Inflammatory macrophage treated with lipopolysaccharide for 1 hour (primary cell): ENCODE results near the gene CNTFR.
"Not testable (repeated sequence)": the region's sequence is repeated elsewhere in the genome, so short reads cannot be mapped to it uniquely, and the experiment has no call there.

Source experiments
- DNase-seq, 2 donors: peaks; one replicate each; pipeline ENCODE4 v3.0.0-alpha.2; 2020 to 2022

Gene CNTFR

GRCh38 chr9:34554211-34555001, 35.1 kb downstream of the CNTFR start:
- DNase-seq: no peak

GRCh38 chr9:34553511-34554021, 36.0 kb downstream of the CNTFR start:
- DNase-seq: no peak

GRCh38 chr9:34552986-34553385, 36.5 kb downstream of the CNTFR start:
- DNase-seq: no peak

GRCh38 chr9:34552606-34552981, 36.9 kb downstream of the CNTFR start:
- no peak for DNase-seq

GRCh38 chr9:34551751-34552605, 37.5 kb downstream of the CNTFR start:
- DNase-seq: no peak

GRCh38 chr9:34550681-34551270, 38.7 kb downstream of the CNTFR start:
- DNase-seq: no peak

- no peak for DNase-seq
Observed at GRCh38 chr9:34550016-34550680, 39.4 kb downstream of the CNTFR start.

GRCh38 chr9:34549407-34549732, 40.2 kb downstream of the CNTFR start:
- no peak for DNase-seq

GRCh38 chr9:34547960-34548611, 41.4 kb downstream of the CNTFR start:
- peak; percentile 22 to 56 for DNase-seq

GRCh38 chr9:34546834-34547827, 42.4 kb downstream of the CNTFR start:
- DNase-seq: peak; percentile 38 to 75

- no peak for DNase-seq
Observed at GRCh38 chr9:34546102-34546833, 43.3 kb downstream of the CNTFR start.

- DNase-seq: no peak
Observed at GRCh38 chr9:34545497-34545896, 44.0 kb downstream of the CNTFR start.

GRCh38 chr9:34544035-34544434, 45.5 kb downstream of the CNTFR start:
- no peak for DNase-seq

- no peak for DNase-seq
Observed at GRCh38 chr9:34541540-34541939, 48.0 kb downstream of the CNTFR start.

GRCh38 chr9:34540827-34541226, 48.7 kb downstream of the CNTFR start:
- DNase-seq: no peak

- no peak for DNase-seq
Observed at GRCh38 chr9:34536685-34537084, 52.8 kb downstream of the CNTFR start.

GRCh38 chr9:34532041-34532440, 57.5 kb downstream of the CNTFR start:
- DNase-seq: not testable (repeated sequence)

- DNase-seq: no peak
Observed at GRCh38 chr9:34526026-34526425, 63.5 kb downstream of the CNTFR start.

- DNase-seq: no peak
Observed at GRCh38 chr9:34524349-34524748, 65.2 kb downstream of the CNTFR start.
